GM12878 (cell line): Measurements from ENCODE around the gene UNC45A. TPM values are rescaled to one million over a fixed set of nuclear protein-coding genes. Genes with fewer than 3 reads are reported as not detected.

Source experiments
- ATAC-seq: fragments of 200-7000 bp; cut with Tn5 transposase; 3 replicates; pipeline ENCODE4 v1.9.1; 2020; ENCODE audit warnings: mild to moderate bottlenecking, moderate library complexity
- BruUV-seq: library from RNA; stranded (reverse); fragments of 400-500 nt; replicated peaks from 2 replicates; lab custom pipeline; 2021; lab: Mats Ljungman, UMichigan
- CTCF ChIA-PET: fragments of 300-600 bp; sonication (Branson Sonifier 250); formaldehyde crosslinking; extraction: SDS; loops from one replicate; lab custom pipeline; 2021; ENCODE audit warnings: inconsistent platforms; lab: Yijun Ruan, JAX
- POLR2A ChIA-PET: fragments of 350-600 bp; formaldehyde crosslinking; extraction: SDS; loops from one replicate; lab custom pipeline; 2021; ENCODE audit warnings: inconsistent platforms; lab: Charles Lee
- RAD21 ChIA-PET: fragments of 300-600 bp; sonication (Branson Sonifier 250); formaldehyde crosslinking; loops from one replicate; lab custom pipeline; 2023; ENCODE audit warnings: antibody characterized with exemption; ENCODE audit not compliant: unreplicated experiment; lab: Charles Lee
- SMC1A ChIA-PET: fragments of 300-600 bp; sonication (Branson Sonifier 250); formaldehyde crosslinking; loops from one replicate; lab custom pipeline; 2023; ENCODE audit not compliant: unreplicated experiment, uncharacterized antibody; lab: Charles Lee
- DNase-seq: peaks from one replicate; pipeline ENCODE4 v3.0.0-alpha.2; 2011; ENCODE audit warnings: low read depth, low spot score
- FAIRE-seq: peaks from 3 replicates; lab custom pipeline; 2011; peaks lifted over from hg19 to GRCh38; lab: Jason Lieb, UNC
- H2AFZ ChIP-seq: 2 replicates; pipeline ENCODE4 v1.6.0; 2011; ENCODE audit warnings: low read depth, low read length, control low read depth; ENCODE audit not compliant: control insufficient read depth
- H3K27ac ChIP-seq: 2 replicates; pipeline ENCODE4 v1.5.1; 2011; ENCODE audit warnings: control low read depth; ENCODE audit not compliant: control insufficient read depth, insufficient read depth
- H3K27me3 ChIP-seq, 2 experiments: replicated peaks in 1 of 2; 2 replicates each; pipeline versions ENCODE4 v1.6.0 to v1.6.1; 2011; ENCODE audit warnings: low read length in 1 of 2; ENCODE audit not compliant: control insufficient read depth in 2 of 2, insufficient read depth in 2 of 2
- H3K36me3 ChIP-seq, 2 experiments: 2 replicates each; pipeline ENCODE4 v1.5.1; 2011; ENCODE audit warnings: low read length in 1 of 2; ENCODE audit not compliant: control insufficient read depth in 2 of 2, insufficient read depth in 2 of 2
- H3K4me1 ChIP-seq: 2 replicates; pipeline ENCODE4 v1.6.1; 2011; ENCODE audit warnings: mild to moderate bottlenecking, low read length, moderate library complexity, mixed read lengths; ENCODE audit not compliant: control insufficient read depth, insufficient read depth
- H3K4me2 ChIP-seq: 2 replicates; pipeline ENCODE4 v1.6.0; 2011; ENCODE audit warnings: control low read depth; ENCODE audit not compliant: control insufficient read depth, insufficient read depth
- H3K4me3 ChIP-seq: fragments of 200-600 bp; sonication (generic); 2 replicates; pipeline ENCODE4 v1.5.1; 2016
- H3K79me2 ChIP-seq: 2 replicates; pipeline ENCODE4 v1.6.0; 2011; ENCODE audit warnings: low read length; ENCODE audit not compliant: control insufficient read depth, insufficient read depth
- H3K9ac ChIP-seq: 2 replicates; pipeline ENCODE4 v1.8.0; 2011; ENCODE audit warnings: low read length, control low read depth, mixed read lengths; ENCODE audit not compliant: control insufficient read depth, insufficient read depth
- H3K9me3 ChIP-seq: replicated peaks from 3 replicates; pipeline ENCODE4 v1.5.1; 2011; ENCODE audit warnings: mild to moderate bottlenecking, low read length; ENCODE audit not compliant: control insufficient read depth, insufficient read depth
- H4K20me1 ChIP-seq: 2 replicates; pipeline ENCODE4 v1.6.0; 2011; ENCODE audit not compliant: control insufficient read depth, insufficient read depth
- ASH2L ChIP-seq: fragments of 300-600, 200-600 bp; sonication (generic); IDR thresholded peaks from 2 replicates; pipeline ENCODE4 v1.6.1; 2017; ENCODE audit warnings: low read depth, mild to moderate bottlenecking, borderline replicate concordance
- CHD1 ChIP-seq: IDR thresholded peaks from 2 replicates; pipeline ENCODE4 v1.6.1; 2012; ENCODE audit warnings: low read depth, low read length, improper control_type of control experiment
- ETV6 ChIP-seq, 2 experiments: fragments of 450-650 bp in 1 of 2; IDR thresholded peaks in 1 of 2; conservative IDR thresholded peaks in 1 of 2; 2 replicates each; pipeline ENCODE4 v1.6.1; 2014; ENCODE audit warnings: antibody characterized with exemption in 1 of 2, borderline replicate concordance in 1 of 2, low read depth in 1 of 2, mild to moderate bottlenecking in 1 of 2, moderate library complexity in 1 of 2
- MYC ChIP-seq: IDR thresholded peaks from 2 replicates; pipeline ENCODE4 v1.6.1; 2011; ENCODE audit warnings: mild to moderate bottlenecking, low read length, moderate library complexity, inconsistent platforms; ENCODE audit not compliant: insufficient read depth, insufficient replicate concordance, insufficient read length, severe bottlenecking
- PAX8 ChIP-seq: fragments of 450-650 bp; IDR thresholded peaks from 2 replicates; pipeline ENCODE4 v1.6.1; 2017; ENCODE audit warnings: mild to moderate bottlenecking, moderate library complexity
- WRNIP1 ChIP-seq: IDR thresholded peaks from 2 replicates; pipeline ENCODE4 v1.6.1; 2011; ENCODE audit warnings: low read depth, low read length, improper control_type of control experiment, borderline replicate concordance
- WGBS: methylation state at CpG from one replicate; pipeline ENCODE4 v1.1.6; 2016; ENCODE audit warnings: low lambda C conversion rate; ENCODE audit not compliant: insufficient replicate concordance, insufficient coverage; ENCODE audit errors: missing lambda C conversion rate; 5-methylcytosine and 5-hydroxymethylcytosine counted together
- in situ Hi-C: fragments of 300-500 bp; cut with MboI; formaldehyde crosslinking; loops from 9 replicates; pipeline ENCODE4 v1.14.3; 2018; ENCODE audit warnings: mixed read lengths
- intact Hi-C: fragments of 100-400 bp; cut with micrococcal nuclease; formaldehyde crosslinking; loops from one replicate; pipeline ENCODE4 v1.14.2; 2022; ENCODE audit not compliant: unreplicated experiment
- polyA plus RNA-seq, 11 experiments: library from polyadenylated mRNA; depleted of rRNA in 4 of 11; unstranded in 6 of 11; stranded (reverse) in 5 of 11; fragments of >200 nt; fragmentation: Nextera tagmentation in 4 of 11; fragmentation: Illumina TruSeq in 1 of 11; extraction: Ambion mirVana in 4 of 11; extraction: Trizol in 1 of 11; gene quantifications; 1 replicate in 1 of 11; 2 replicates in 10 of 11; pipeline versions ENCODE4 v1.2.1 to v1.2.3, GENCODE V29; 2011 to 2016; ENCODE audit warnings: inconsistent platforms in 2 of 11, missing spikeins in 2 of 11, low read depth in 1 of 11
- total RNA-seq, 4 experiments: library from RNA; depleted of rRNA in 3 of 4; stranded (reverse); fragments of >200 nt in 3 of 4; fragmentation: Illumina TruSeq in 1 of 4; extraction: Trizol in 1 of 4; gene quantifications; 2 replicates each; pipeline versions ENCODE4 v1.2.1 to v1.2.3, GENCODE V29; 2013 to 2021

Gene UNC45A
- total and polyA plus RNA-seq, 10 of the 15 experiments (the other 5 are each of a cell fraction or from before 2014, with no cell fraction given), result 10.3 to 57.8 (median 40.5) TPM

- in situ Hi-C loops (no loop called here), intact Hi-C loops (no loop called here)
- DNase-seq, result no peak
- BruUV-seq, result TSS peak; percentile 46
- H4K20me1 ChIP-seq, result no peaks in the 10 kb centered on the region; the same call in 1 of the 2 replicates
- H3K4me1 ChIP-seq, result peaks cover 4% of the 10 kb centered on the region
- H2AFZ ChIP-seq, result no peak overlapping the region
- SMC1A ChIA-PET, result no interaction called here
- no peak overlapping the region for H3K9ac ChIP-seq
- FAIRE-seq, result no peak
- POLR2A ChIA-PET, result no interaction called here
- TF ChIP-seq ASH2L, result no peak
- TF ChIP-seq CHD1, result no peak
- no peak for TF ChIP-seq ETV6 (conservative IDR thresholded peaks at IDR 0.05 in 1 of 2, IDR thresholded peaks at IDR 0.05 in 1 of 2; ENCODE audit: borderline replicate concordance in 1 of 2, low read depth in 1 of 2)
- TF ChIP-seq PAX8, result no peak
- no peak overlapping the region for H3K4me2 ChIP-seq
- WGBS, result 95% methylated on average over 4 of the region's 4 CpGs
- H3K27ac ChIP-seq, result no peak overlapping the region
- no peak for ATAC-seq
- H3K36me3 ChIP-seq, result peaks cover 11 to 30% of the 10 kb centered on the region in 2 experiments
- peaks cover 4% of the 10 kb centered on the region for H3K79me2 ChIP-seq
- no peaks in the 10 kb centered on the region for H3K9me3 ChIP-seq
- CTCF ChIA-PET, result interaction anchor here (1.0 kb wide), 1 partner anchor 9 kb away, joined by 4 read pairs; the partner anchor contains the start of gene HDDC3
- RAD21 ChIA-PET, result no interaction called here
- no peak overlapping the region for H3K4me3 ChIP-seq
- H3K27me3 ChIP-seq, result no peaks in the 10 kb centered on the region
Observed at GRCh38 chr15:90941038-90941437, 6.0 kb downstream of the UNC45A start.

- ChIA-PET POLR2A (interaction anchor here (0.6 to 0.7 kb wide), 2 partner anchors 16 to 26 kb away, joined by 4 to 5 read pairs; no protein-coding TSS in a partner anchor), RAD21 (no interaction called here), CTCF (interaction anchor here (0.9 to 2.6 kb wide), 5 partner anchors 8 to 29 kb away, joined by 3 to 16 read pairs (median 4); partner anchors contain the start of genes HDDC3, RCCD1 and UNC45A), SMC1A (no interaction called here)
- BruUV-seq, result no TSS peak
- H3K4me1 ChIP-seq, result no peaks in the 10 kb centered on the region
- FAIRE-seq (no peak), DNase-seq (no peak), ATAC-seq (no peak)
- peaks cover 17 to 40% of the 10 kb centered on the region in 2 experiments for H3K36me3 ChIP-seq
- H4K20me1 ChIP-seq, result no peaks in the 10 kb centered on the region
- no peaks in the 10 kb centered on the region for H3K27me3 ChIP-seq
- intact Hi-C loops, result no loop called here
- WGBS, result 95% methylated on average over 12 of the region's 12 CpGs
- no peak overlapping the region for H3K4me3 ChIP-seq
- in situ Hi-C loops, result no loop called here
- H3K9ac ChIP-seq, result no peak overlapping the region
- H2AFZ ChIP-seq, result no peak overlapping the region
- no peaks in the 10 kb centered on the region for H3K79me2 ChIP-seq
- TF ChIP-seq MYC (no peak), WRNIP1 (no peak)
- no peak overlapping the region for H3K27ac ChIP-seq
- H3K4me2 ChIP-seq, result no peak overlapping the region
- no peaks in the 10 kb centered on the region for H3K9me3 ChIP-seq
Observed at GRCh38 chr15:90942354-90943120, 7.5 kb downstream of the UNC45A start.
